ENCODE data around the gene CDH15.

CDH15 gene

GRCh38 chr16:89201439-89202377 lies 30.2 kb downstream of the CDH15 start:
- Histone ChIP-seq H3K4me2 (ENCODE audit: low read length) (peak overlapping the region; percentile 77), H3K9me3 (replicated peaks; ENCODE audit: low read length) (no peaks in the 10 kb centered on the region), H3K4me1 (ENCODE audit: control insufficient read depth, insufficient read depth, low read length) (peaks cover 3% of the 10 kb centered on the region), H3K9ac (ENCODE audit: low read depth, low read length) (no peak overlapping the region), H3K4me3 (ENCODE audit: low read length) (peak overlapping the region; percentile 45), H3K27me3 (ENCODE audit: control insufficient read depth, insufficient read depth, low read length) (peaks cover 60% of the 10 kb centered on the region), H3K36me3 (ENCODE audit: insufficient read depth, low read length) (no peaks in the 10 kb centered on the region)

DNA sequence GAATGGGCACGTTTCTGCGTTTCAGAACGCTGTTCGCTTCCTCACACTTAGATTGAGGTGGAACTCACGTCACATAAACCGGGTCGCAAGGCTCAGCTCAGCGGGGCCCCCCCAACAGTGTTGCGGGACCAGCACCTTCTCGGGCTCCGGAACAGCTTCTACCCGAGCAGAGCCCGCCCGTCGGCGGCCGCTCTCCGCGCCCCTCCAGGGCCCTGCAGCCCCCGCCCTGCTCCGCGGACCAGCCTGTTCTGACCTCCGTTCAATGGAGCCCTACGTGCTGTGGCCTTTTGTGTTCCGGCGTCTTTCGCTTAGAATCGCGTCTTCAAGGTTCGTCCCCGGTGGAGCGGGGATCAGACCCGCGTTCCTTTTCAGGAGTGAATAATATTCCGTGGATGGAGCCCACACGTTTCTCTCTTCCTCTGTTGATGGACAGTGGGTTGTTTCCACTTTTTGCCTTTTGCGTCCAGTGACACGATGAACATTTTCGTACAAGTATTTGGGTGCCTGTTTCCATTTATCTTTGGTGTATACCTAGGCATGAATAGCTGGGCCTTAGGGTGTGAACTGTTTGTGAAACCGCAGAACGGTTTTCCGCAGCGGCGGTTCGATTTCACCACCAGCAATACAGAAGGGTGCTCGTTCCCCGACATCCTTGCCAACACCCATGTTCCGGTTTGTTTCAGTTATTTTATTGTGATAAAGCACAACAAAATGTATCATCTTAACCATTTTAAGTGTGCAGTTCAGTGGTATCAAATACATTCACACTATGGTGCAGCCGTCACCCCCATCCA lies 31.1 kb downstream of the CDH15 start:
- Histone ChIP-seq H3K4me3 (ENCODE audit: low read length) (no peak overlapping the region), H3K27me3 (ENCODE audit: control insufficient read depth, insufficient read depth, low read length) (peaks cover 58% of the 10 kb centered on the region)

GRCh38 chr16:89207993-89208392 lies 36.4 kb downstream of the CDH15 start:
- Histone ChIP-seq H3K9me3 (replicated peaks; ENCODE audit: low read length) (no peaks in the 10 kb centered on the region), H3K4me1 (ENCODE audit: control insufficient read depth, insufficient read depth, low read length) (no peaks in the 10 kb centered on the region), H3K4me3 (ENCODE audit: low read length) (no peak overlapping the region), H3K27me3 (ENCODE audit: control insufficient read depth, insufficient read depth, low read length) (peaks cover 37% of the 10 kb centered on the region), H3K4me2 (ENCODE audit: low read length) (no peak overlapping the region), H3K9ac (ENCODE audit: low read depth, low read length) (no peak overlapping the region), H3K36me3 (ENCODE audit: insufficient read depth, low read length) (no peaks in the 10 kb centered on the region)

More for the DNA sequence above, 31.1 kb downstream of the CDH15 start:
- no peaks in the 10 kb centered on the region for H3K36me3 ChIP-seq (ENCODE audit: insufficient read depth, low read length)
- H3K9me3 ChIP-seq (replicated peaks; ENCODE audit: low read length), result no peaks in the 10 kb centered on the region
- H3K4me2 ChIP-seq (ENCODE audit: low read length), result peak overlapping the region; percentile 58
- H3K4me1 ChIP-seq (ENCODE audit: control insufficient read depth, insufficient read depth, low read length), result peaks cover 3% of the 10 kb centered on the region
- no peak overlapping the region for H3K9ac ChIP-seq (ENCODE audit: low read depth, low read length)

- no peaks in the 10 kb centered on the region for H3K4me1 ChIP-seq (ENCODE audit: control insufficient read depth, insufficient read depth, low read length)
- no peak overlapping the region for H3K4me2 ChIP-seq (ENCODE audit: low read length)
- H3K27me3 ChIP-seq (ENCODE audit: control insufficient read depth, insufficient read depth, low read length), result peaks cover 24% of the 10 kb centered on the region
- H3K9me3 ChIP-seq (replicated peaks; ENCODE audit: low read length), result no peaks in the 10 kb centered on the region
- H3K9ac ChIP-seq (ENCODE audit: low read depth, low read length), result no peak overlapping the region
- no peak overlapping the region for H3K4me3 ChIP-seq (ENCODE audit: low read length)
- H3K36me3 ChIP-seq (ENCODE audit: insufficient read depth, low read length), result no peaks in the 10 kb centered on the region
These were observed 38.0 kb downstream of the CDH15 start for GRCh38 chr16:89209522-89210044.

DNA sequence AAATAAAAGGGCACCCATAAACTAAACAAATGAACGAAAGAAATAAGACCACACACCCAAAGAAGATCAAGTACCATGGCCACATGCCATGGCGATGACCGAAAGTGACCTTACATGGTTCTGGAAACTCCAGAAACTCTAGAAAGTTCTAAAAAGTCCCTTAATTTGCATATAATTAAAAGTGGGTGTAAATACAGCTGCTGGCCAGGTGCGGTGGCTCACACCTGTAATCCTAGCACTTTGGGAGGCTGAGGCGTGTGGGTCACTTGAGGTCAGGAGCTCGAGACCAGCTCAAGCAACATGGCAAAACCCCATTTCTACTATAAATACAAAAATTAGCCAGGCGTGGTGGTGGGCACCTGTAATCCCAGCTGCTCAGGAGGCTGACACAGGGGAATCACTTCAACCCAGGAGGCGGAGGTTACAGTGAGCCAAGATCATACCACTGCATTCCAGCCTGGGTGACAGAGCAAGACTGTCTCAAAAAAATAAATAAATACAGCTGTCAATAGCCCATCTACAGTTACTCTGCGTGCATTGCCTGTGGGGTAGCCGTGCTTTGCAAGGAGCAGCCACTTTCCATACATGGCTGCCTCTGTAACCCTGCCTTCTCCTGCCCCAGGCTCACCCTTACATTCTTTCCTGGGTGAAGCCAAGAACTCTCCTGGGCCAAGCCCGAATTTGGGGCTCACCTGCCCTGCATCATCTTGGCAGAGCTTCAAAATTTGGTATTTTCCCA lies 38.8 kb downstream of the CDH15 start:
- Histone ChIP-seq H3K4me3 (ENCODE audit: low read length) (no peak overlapping the region), H3K9me3 (replicated peaks; ENCODE audit: low read length) (no peaks in the 10 kb centered on the region), H3K9ac (ENCODE audit: low read depth, low read length) (no peak overlapping the region), H3K4me2 (ENCODE audit: low read length) (no peak overlapping the region), H3K27me3 (ENCODE audit: control insufficient read depth, insufficient read depth, low read length) (peaks cover 24% of the 10 kb centered on the region), H3K4me1 (ENCODE audit: control insufficient read depth, insufficient read depth, low read length) (no peaks in the 10 kb centered on the region), H3K36me3 (ENCODE audit: insufficient read depth, low read length) (no peaks in the 10 kb centered on the region)

DNA sequence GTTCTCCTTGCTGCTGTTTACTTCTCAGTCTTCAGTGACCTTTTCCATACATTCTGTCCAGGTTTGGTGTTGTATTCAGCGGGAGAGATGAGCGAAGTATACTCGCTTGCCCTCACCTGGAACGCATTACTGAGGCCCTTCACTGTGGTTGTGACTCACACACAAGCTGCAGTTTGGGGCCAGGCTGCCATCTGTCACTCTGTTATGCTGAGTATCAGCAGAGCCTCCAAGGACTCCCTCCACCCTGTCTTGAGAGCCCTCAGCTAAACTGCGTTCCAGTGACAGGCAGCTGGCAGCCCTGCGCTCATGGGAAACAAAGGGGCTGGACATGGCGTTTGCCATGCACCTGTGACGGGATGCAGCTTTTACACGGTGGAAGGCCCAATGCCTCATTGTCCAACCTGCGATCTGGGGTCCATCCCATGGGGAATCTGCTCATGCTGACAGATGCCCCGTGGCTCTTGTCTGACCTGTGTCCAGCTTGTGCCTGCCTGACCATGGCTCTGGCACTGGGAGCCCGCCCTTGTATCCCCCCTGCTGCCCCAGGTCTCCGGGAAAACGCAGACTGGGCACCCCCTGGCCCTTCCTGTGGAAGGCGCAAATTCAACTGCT lies 39.5 kb downstream of the CDH15 start:
- H3K4me1 ChIP-seq (ENCODE audit: control insufficient read depth, insufficient read depth, low read length), result peaks cover under 1% of the 10 kb centered on the region
- peaks cover 24% of the 10 kb centered on the region for H3K27me3 ChIP-seq (ENCODE audit: control insufficient read depth, insufficient read depth, low read length)
- no peaks in the 10 kb centered on the region for H3K36me3 ChIP-seq (ENCODE audit: insufficient read depth, low read length)
- no peak overlapping the region for H3K9ac ChIP-seq (ENCODE audit: low read depth, low read length)
- no peaks in the 10 kb centered on the region for H3K9me3 ChIP-seq (replicated peaks; ENCODE audit: low read length)
- H3K4me3 ChIP-seq (ENCODE audit: low read length), result no peak overlapping the region
- H3K4me2 ChIP-seq (ENCODE audit: low read length), result no peak overlapping the region

- Histone ChIP-seq H3K4me2 (ENCODE audit: low read length) (peak overlapping the region; percentile 91), H3K36me3 (ENCODE audit: insufficient read depth, low read length) (peaks cover 16% of the 10 kb centered on the region), H3K9me3 (replicated peaks; ENCODE audit: low read length) (no peaks in the 10 kb centered on the region), H3K4me3 (ENCODE audit: low read length) (peak overlapping the region; percentile 99), H3K4me1 (ENCODE audit: control insufficient read depth, insufficient read depth, low read length) (peaks cover 10% of the 10 kb centered on the region), H3K9ac (ENCODE audit: low read depth, low read length) (peak overlapping the region; percentile 99), H3K27me3 (ENCODE audit: control insufficient read depth, insufficient read depth, low read length) (no peaks in the 10 kb centered on the region)
These were observed 45.0 kb downstream of the CDH15 start for GRCh38 chr16:89216315-89217137.

DNA sequence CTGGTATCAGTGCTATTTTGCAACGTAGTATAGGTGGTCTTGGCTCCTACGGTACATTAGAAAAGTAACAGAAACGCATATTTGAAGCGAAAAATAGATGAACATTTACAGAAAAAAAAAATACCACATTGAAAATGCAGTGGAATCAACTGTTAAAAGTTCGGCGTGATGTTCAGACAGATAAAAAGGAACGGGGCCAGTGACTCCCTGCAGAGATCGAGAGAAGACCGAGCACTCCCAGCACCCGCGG lies 45.5 kb downstream of the CDH15 start:
- Histone ChIP-seq H3K36me3 (ENCODE audit: insufficient read depth, low read length) (peaks cover 21% of the 10 kb centered on the region), H3K27me3 (ENCODE audit: control insufficient read depth, insufficient read depth, low read length) (no peaks in the 10 kb centered on the region), H3K9me3 (replicated peaks; ENCODE audit: low read length) (no peaks in the 10 kb centered on the region), H3K9ac (ENCODE audit: low read depth, low read length) (peak overlapping the region; percentile 99), H3K4me1 (ENCODE audit: control insufficient read depth, insufficient read depth, low read length) (peaks cover 10% of the 10 kb centered on the region), H3K4me2 (ENCODE audit: low read length) (peak overlapping the region; percentile 91), H3K4me3 (ENCODE audit: low read length) (peak overlapping the region; percentile 99)

- Histone ChIP-seq H3K4me1 (ENCODE audit: control insufficient read depth, insufficient read depth, low read length) (peaks cover 10% of the 10 kb centered on the region), H3K9me3 (replicated peaks; ENCODE audit: low read length) (no peaks in the 10 kb centered on the region), H3K4me3 (ENCODE audit: low read length) (peak within 1 kb of the TSS; percentile 99), H3K36me3 (ENCODE audit: insufficient read depth, low read length) (peaks cover 26% of the 10 kb centered on the region), H3K27me3 (ENCODE audit: control insufficient read depth, insufficient read depth, low read length) (no peaks in the 10 kb centered on the region), H3K9ac (ENCODE audit: low read depth, low read length) (peak within 1 kb of the TSS; percentile 99), H3K4me2 (ENCODE audit: low read length) (peak within 1 kb of the TSS; percentile 91)
These were observed 46.0 kb downstream of the CDH15 start, which contains the start of gene ZNF778 for GRCh38 chr16:89217388-89218191. Gene ZNF778 (plus strand): TSS chr16:89217703. CDS start chr16:89221128, 3,425 bp downstream.

GRCh38 chr16:89219365-89219764 lies 47.8 kb downstream of the CDH15 start:
- Histone ChIP-seq H3K4me1 (ENCODE audit: control insufficient read depth, insufficient read depth, low read length) (peaks cover 10% of the 10 kb centered on the region), H3K4me2 (ENCODE audit: low read length) (no peak overlapping the region), H3K27me3 (ENCODE audit: control insufficient read depth, insufficient read depth, low read length) (no peaks in the 10 kb centered on the region), H3K9me3 (replicated peaks; ENCODE audit: low read length) (no peaks in the 10 kb centered on the region), H3K4me3 (ENCODE audit: low read length) (no peak overlapping the region), H3K36me3 (ENCODE audit: insufficient read depth, low read length) (peaks cover 37% of the 10 kb centered on the region), H3K9ac (ENCODE audit: low read depth, low read length) (no peak overlapping the region)
